Measurements from ENCODE around the gene KRTAP15-1. TPM values are rescaled to one million over a fixed set of nuclear protein-coding genes. Genes with fewer than 3 reads are reported as not detected.

KRTAP15-1 gene
- total RNA-seq, 1 experiment from 2014 or later, result not detected

DNA sequence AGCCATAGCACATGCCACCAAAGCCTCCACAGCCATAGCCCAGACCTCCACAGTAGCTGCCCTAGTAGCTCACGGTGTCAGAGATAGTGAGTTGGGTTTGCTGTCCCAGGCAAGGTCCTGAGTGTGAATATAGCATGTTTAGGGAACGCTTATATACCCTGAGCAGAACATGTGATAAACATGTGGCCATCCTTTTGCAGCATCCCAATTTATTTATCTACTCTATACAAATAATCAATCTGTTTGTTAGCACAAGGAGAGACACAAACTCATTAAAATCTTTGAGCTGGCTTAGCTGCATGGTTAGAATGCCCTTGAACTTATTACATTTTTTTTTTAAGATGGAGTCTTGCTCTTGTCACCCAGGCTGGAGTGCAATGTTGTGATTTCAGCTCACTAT lies 47.3 kb downstream of the KRTAP15-1 start, which contains the start of gene KRTAP19-2:
KRTAP19-2 (minus strand) TSS at position 101 of the 400 bp plus-strand sequence; CDS start at position 13, 88 bp downstream.
- TF ChIP-seq EZH2 (IDR thresholded peaks at IDR 0.05), result no peak
- TF ChIP-seq ELF1 (IDR thresholded peaks at IDR 0.05; ENCODE audit: borderline replicate concordance, low read depth), result no peak
- TF ChIP-seq EGR1 (IDR thresholded peaks at IDR 0.05; ENCODE audit: low read depth), result no peak
- no peak for TF ChIP-seq POLR2A (IDR thresholded peaks at IDR 0.05; ENCODE audit: borderline replicate concordance, extremely low read depth, insufficient read depth, insufficient read length)
- no peak for TF ChIP-seq SP1 (IDR thresholded peaks at IDR 0.05; ENCODE audit: low read depth)
- TF ChIP-seq YY1 (IDR thresholded peaks at IDR 0.05; ENCODE audit: extremely low read depth, insufficient replicate concordance, low read depth, low read length), result no peak
- TF ChIP-seq POLR2AphosphoS5 (IDR thresholded peaks at IDR 0.05; ENCODE audit: low read depth, low read length), result no peak
- TF ChIP-seq SIN3A (IDR thresholded peaks at IDR 0.05; ENCODE audit: low read depth), result no peak
- no peak for TF ChIP-seq CBX3 (IDR thresholded peaks at IDR 0.05; ENCODE audit: low read depth)
- TF ChIP-seq, protein P1, sequence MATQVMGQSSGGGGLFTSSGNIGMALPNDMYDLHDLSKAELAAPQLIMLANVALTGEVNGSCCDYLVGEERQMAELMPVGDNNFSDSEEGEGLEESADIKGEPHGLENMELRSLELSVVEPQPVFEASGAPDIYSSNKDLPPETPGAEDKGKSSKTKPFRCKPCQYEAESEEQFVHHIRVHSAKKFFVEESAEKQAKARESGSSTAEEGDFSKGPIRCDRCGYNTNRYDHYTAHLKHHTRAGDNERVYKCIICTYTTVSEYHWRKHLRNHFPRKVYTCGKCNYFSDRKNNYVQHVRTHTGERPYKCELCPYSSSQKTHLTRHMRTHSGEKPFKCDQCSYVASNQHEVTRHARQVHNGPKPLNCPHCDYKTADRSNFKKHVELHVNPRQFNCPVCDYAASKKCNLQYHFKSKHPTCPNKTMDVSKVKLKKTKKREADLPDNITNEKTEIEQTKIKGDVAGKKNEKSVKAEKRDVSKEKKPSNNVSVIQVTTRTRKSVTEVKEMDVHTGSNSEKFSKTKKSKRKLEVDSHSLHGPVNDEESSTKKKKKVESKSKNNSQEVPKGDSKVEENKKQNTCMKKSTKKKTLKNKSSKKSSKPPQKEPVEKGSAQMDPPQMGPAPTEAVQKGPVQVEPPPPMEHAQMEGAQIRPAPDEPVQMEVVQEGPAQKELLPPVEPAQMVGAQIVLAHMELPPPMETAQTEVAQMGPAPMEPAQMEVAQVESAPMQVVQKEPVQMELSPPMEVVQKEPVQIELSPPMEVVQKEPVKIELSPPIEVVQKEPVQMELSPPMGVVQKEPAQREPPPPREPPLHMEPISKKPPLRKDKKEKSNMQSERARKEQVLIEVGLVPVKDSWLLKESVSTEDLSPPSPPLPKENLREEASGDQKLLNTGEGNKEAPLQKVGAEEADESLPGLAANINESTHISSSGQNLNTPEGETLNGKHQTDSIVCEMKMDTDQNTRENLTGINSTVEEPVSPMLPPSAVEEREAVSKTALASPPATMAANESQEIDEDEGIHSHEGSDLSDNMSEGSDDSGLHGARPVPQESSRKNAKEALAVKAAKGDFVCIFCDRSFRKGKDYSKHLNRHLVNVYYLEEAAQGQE (IDR thresholded peaks at IDR 0.05; ENCODE audit: low read depth), result no peak
- TF ChIP-seq, protein P2, sequence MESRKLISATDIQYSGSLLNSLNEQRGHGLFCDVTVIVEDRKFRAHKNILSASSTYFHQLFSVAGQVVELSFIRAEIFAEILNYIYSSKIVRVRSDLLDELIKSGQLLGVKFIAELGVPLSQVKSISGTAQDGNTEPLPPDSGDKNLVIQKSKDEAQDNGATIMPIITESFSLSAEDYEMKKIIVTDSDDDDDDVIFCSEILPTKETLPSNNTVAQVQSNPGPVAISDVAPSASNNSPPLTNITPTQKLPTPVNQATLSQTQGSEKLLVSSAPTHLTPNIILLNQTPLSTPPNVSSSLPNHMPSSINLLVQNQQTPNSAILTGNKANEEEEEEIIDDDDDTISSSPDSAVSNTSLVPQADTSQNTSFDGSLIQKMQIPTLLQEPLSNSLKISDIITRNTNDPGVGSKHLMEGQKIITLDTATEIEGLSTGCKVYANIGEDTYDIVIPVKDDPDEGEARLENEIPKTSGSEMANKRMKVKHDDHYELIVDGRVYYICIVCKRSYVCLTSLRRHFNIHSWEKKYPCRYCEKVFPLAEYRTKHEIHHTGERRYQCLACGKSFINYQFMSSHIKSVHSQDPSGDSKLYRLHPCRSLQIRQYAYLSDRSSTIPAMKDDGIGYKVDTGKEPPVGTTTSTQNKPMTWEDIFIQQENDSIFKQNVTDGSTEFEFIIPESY (IDR thresholded peaks at IDR 0.05; ENCODE audit: extremely low read depth, insufficient replicate concordance, low read length), result no peak
- TF ChIP-seq JUND (IDR thresholded peaks at IDR 0.05), result no peak
- TF ChIP-seq CEBPB (IDR thresholded peaks at IDR 0.05; ENCODE audit: low read depth), result no peak
- TF ChIP-seq, protein P3, sequence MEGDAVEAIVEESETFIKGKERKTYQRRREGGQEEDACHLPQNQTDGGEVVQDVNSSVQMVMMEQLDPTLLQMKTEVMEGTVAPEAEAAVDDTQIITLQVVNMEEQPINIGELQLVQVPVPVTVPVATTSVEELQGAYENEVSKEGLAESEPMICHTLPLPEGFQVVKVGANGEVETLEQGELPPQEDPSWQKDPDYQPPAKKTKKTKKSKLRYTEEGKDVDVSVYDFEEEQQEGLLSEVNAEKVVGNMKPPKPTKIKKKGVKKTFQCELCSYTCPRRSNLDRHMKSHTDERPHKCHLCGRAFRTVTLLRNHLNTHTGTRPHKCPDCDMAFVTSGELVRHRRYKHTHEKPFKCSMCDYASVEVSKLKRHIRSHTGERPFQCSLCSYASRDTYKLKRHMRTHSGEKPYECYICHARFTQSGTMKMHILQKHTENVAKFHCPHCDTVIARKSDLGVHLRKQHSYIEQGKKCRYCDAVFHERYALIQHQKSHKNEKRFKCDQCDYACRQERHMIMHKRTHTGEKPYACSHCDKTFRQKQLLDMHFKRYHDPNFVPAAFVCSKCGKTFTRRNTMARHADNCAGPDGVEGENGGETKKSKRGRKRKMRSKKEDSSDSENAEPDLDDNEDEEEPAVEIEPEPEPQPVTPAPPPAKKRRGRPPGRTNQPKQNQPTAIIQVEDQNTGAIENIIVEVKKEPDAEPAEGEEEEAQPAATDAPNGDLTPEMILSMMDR (IDR thresholded peaks at IDR 0.05 in 2 of 3, conservative IDR thresholded peaks at IDR 0.05 in 1 of 3; ENCODE audit: borderline replicate concordance in 1 of 3, insufficient read depth in 1 of 3, low read depth in 2 of 3, low read length in 2 of 3), result no peak
- no peak for TF ChIP-seq TCF7L2 (IDR thresholded peaks at IDR 0.05; ENCODE audit: borderline replicate concordance, extremely low read depth, insufficient read depth, insufficient read length)
- TF ChIP-seq ZFX (IDR thresholded peaks at IDR 0.05), result no peak
- TF ChIP-seq EZH2phosphoT487 (IDR thresholded peaks at IDR 0.05; ENCODE audit: borderline replicate concordance), result no peak
- TF ChIP-seq, protein P4, sequence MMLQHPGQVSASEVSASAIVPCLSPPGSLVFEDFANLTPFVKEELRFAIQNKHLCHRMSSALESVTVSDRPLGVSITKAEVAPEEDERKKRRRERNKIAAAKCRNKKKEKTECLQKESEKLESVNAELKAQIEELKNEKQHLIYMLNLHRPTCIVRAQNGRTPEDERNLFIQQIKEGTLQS (IDR thresholded peaks at IDR 0.05), result no peak
- Histone ChIP-seq H3K27ac (ENCODE audit: low read depth, low read length) (no peak within 1 kb of the TSS), H3K9me3 (ENCODE audit: control insufficient read depth in 1 of 2, insufficient read depth in 1 of 2, low read depth in 1 of 2, low read length in 2 of 2) (peaks cover 0 to 24% of the 10 kb centered on the region in 2 experiments; a peak in 2 of 4 replicates), H3K27me3 (ENCODE audit: insufficient read depth, low read length) (no peaks in the 10 kb centered on the region), H3K9ac (ENCODE audit: low read length) (no peak within 1 kb of the TSS), H4K20me1 (ENCODE audit: insufficient read depth) (no peaks in the 10 kb centered on the region), H3K4me2 (ENCODE audit: low read length) (no peak within 1 kb of the TSS), H3K36me3 (ENCODE audit: control insufficient read depth in 1 of 2, insufficient read depth in 2 of 2, low read length in 2 of 2) (no peaks in the 10 kb centered on the region), H3K9me2 (ENCODE audit: insufficient read depth) (no peaks in the 10 kb centered on the region), H2AFZ (ENCODE audit: low read depth, low read length, poor library complexity, severe bottlenecking) (no peak within 1 kb of the TSS), H3K4me3 (replicated peaks in 1 of 2; ENCODE audit: low read depth in 1 of 2, low read length in 2 of 2) (no peak within 1 kb of the TSS), H3K4me1 (ENCODE audit: control insufficient read depth in 1 of 2, insufficient read depth in 2 of 2, low read length in 2 of 2) (no peaks in the 10 kb centered on the region), H3K79me2 (ENCODE audit: insufficient read depth, low read length) (no peaks in the 10 kb centered on the region)
- no peak for DNase-seq (ENCODE audit: low read depth, low spot score)
- BruUV-seq (replicated peaks), result no TSS peak
- POLR2A ChIA-PET, result no interaction called here
- intact Hi-C loops (cut with micrococcal nuclease), result no loop called here
- RAD21 ChIA-PET (ENCODE audit: low non-redundant PET in 1 of 2, low total read pairs in 2 of 2, uncharacterized antibody in 2 of 2, unreplicated experiment in 2 of 2), result no interaction called here
- no peak for ATAC-seq
- CTCF ChIA-PET, result no interaction called here
